Right lobe of liver (tissue), 4 donors: Measurements from ENCODE around the gene KXD1.

ENCODE experiments used
- CTCF ChIP-seq, 4 donors: fragments of 200-600 bp in 3 of 4; fragments of 450-650 bp in 1 of 4; IDR thresholded peaks; one replicate each; pipeline versions ENCODE4 v1.5.1 to v1.8.0; 2016 to 2022; ENCODE audit warnings: antibody characterized with exemption in 4 of 4, mild to moderate bottlenecking in 2 of 4
- POLR2A ChIP-seq: fragments of 450-650 bp; IDR thresholded peaks from one replicate; pipeline ENCODE4 v1.6.1; 2017; ENCODE audit warnings: antibody characterized with exemption, mild to moderate bottlenecking
- donor health status: DM: no; HTN: no; CAD: no.
- donor health status: DM: no; HTN: no; CAD: no.
- donor health status: DM: no; HTN: yes; CAD: no.

- TF ChIP-seq CTCF (IDR thresholded peaks at IDR 0.05): no peak
- TF ChIP-seq POLR2A: no peak
Measured at GRCh38 chr19:18529782-18530181, 27.9 kb upstream of the KXD1 start.
